ENCODE results near the gene SLC9A9.
"Not testable (repeated sequence)": the region's sequence is repeated elsewhere in the genome, so short reads cannot be mapped to it uniquely, and the experiment has no call there.

Gene SLC9A9

DNA sequence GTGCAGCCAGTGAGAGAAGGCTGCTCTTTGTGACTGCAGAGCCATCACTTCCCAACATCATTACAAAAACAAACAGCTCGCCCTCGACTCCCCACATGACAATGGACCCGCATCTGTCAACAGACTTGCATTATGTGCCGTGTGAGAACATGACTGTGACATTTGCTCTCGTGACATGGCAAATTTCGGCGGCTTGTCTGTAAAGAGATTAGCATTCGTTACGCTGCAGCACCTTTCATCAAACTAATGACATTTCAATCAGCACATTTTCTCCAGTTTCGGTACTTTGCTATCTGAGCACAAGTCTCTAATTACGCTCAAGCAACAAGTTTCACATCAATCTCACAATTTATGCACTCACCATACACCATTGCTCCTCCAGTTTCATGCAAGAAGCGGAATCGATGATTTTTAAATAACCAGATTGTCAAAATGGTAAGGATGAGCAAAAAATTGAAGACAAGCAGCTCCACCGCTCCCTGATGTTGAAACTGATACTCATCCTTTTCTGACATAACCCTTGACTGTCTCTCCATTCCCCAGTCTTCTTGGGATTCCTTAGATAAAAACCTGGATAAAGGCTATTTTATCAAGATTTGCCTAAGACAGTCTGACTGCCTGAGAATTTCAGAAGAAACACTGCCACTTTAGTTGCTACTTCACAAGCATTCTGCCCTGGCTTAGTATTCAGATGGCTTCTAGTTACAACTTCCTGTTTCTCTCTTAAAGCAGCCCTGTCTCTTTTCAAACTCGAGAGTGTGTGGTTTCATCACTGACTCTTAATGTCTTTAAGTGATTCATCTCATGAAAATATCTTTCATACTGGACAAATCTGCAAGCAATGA is at the start of gene SLC9A9:
SLC9A9 (minus strand) TSS at position 682 of the 845 bp plus-strand sequence; CDS start at position 536, 146 bp downstream.
- no peak for DNase-seq (ENCODE audit: low read depth in 2 of 2, low spot score in 1 of 2)

DNA sequence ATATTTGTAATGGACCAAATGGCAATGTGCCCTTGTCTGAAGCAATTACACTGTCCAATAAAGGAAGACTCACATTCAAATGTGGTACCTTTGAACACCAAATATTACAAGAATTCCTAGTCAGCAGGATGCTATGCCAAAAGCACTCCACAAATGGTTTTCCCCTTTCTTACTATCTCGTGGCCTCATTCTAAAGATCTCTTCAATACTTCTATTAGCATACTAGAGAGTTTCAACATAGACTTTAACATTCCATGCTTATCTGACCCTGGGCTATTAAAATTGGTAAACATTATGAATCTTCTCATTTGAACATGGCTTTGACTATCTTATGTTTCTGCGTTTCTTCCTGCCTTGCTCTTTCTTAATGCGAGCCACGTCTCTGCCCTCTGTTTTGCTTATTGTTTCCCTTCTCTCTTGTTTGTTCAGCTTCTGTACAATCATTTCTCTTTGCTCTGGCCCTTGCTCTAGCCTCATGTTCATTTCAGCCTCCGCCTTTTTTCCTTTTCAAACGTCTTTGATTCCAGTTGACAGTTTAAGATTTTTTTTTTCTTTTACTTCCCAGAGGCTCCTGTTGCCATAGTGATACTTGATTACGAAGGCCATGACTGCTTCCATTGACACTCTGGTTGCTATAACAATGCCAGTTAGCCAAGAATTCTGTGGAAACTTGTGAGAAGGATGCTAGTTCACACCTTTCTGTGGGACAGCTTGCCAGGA is 49.5 kb upstream of the SLC9A9 start:
- no peak for DNase-seq (ENCODE audit: low read depth in 2 of 2, low spot score in 1 of 2)

DNA sequence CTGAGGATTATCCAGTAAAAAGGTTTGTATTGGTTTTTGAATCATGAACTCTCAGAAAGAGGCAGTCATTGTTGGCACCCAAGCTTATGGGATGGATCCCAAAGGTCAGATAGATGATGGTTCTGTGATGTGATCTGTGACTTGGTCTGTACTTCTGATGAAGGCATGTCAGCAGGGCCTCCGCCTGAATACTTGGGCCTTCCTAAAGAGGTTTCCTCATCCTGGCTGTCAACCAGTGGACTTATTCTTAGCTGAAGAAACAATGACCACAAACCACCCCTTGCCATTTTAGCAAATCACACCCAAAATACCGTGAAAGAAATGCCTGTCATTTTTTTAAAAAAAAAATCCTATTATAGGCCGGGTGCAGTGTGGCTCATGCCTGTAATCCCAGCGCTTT is 48.2 kb upstream of the SLC9A9 start:
- no peak for DNase-seq (ENCODE audit: low read depth in 2 of 2, low spot score in 1 of 2)

DNA sequence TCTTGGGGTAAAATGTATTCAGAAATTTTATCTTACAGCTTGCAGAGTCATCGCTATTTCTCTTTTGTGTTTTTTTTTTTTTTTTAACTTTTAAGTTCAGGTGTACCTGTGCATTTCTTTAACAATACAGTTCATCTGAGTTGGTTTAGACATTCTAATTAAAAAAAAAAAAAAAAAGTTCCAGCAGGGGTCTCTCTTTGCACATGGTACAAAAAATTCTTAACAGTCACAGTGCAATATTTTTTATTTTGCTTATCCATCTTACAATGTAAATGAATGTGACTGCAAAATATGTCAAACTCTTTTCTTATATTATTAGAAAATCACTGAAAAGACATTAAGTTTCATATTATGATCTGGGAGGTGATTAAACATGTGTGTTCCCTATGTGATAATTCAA is 47.5 kb upstream of the SLC9A9 start:
- DNase-seq (ENCODE audit: low read depth in 2 of 2, low spot score in 1 of 2), result no peak

DNA sequence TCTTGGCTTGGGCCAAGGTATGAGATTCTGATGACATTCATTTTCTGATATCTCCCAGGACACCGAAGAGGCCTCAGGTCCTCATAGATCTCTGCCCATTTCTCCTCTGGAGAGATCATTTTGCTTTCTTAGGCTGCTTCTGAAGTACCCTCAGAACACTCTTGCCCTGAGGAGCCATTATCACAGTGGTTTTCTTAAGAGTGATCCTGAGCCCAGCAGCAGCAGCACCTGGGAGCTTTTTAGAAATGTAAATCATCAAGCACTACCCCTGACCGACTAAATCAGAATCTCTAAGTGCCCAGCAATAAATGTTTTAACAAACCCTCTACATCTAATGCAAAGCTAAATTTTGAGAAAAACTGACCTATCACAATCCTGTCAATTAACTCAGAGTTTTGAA is 40.6 kb upstream of the SLC9A9 start:
- DNase-seq (ENCODE audit: low read depth in 2 of 2, low spot score in 1 of 2), result no peak

DNA sequence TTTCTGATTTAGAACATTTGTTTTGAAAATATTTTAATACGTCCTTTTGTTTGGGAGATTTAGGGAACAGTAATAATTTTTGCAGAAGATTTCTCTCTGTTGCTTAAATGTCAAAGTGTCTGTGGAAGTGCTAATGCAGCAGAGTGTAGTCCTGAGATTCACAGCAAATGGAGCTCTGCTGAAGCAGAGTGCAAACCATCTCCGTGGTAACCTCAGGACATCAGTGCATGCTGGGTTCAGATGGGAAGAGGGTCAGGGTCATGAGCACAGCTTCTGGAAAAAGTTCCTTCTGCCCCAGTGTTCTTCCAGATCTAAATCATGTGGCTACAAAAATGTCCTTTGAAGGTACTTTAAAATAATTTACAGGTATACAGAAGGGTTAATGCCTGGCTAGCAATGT is 39.9 kb upstream of the SLC9A9 start:
- no peak for DNase-seq (ENCODE audit: low read depth in 2 of 2, low spot score in 1 of 2)

DNA sequence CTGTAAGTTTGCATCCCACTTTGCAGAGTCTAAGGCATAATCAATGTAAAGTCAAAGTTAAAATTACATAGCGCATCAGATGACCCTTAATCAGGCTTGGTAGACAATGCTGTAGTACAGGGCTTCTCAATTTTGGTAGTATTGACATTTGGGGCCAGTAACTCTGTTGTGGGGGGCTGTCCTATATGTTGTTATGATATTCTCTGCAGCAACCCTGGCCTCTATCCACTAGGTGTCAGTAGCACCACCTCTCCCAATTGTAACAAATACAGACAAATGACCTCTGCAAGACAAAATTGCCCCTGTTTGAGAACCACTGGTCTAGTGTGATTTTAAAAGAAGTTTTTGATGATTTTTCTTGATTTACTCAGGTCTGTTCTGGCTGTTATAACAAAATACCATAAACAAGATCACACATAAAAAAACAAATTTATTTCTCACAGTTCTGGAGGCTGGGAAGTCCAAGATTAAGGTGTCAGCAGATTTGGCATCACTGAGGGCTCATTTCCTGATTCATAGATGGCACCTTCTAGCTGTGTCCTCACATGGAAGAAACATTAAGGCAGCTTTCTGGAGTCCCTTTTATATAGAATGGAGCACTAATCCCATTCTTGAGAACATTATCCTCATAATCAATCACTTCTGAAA is 37.6 kb upstream of the SLC9A9 start:
- DNase-seq (ENCODE audit: low read depth in 2 of 2, low spot score in 1 of 2), result no peak

DNA sequence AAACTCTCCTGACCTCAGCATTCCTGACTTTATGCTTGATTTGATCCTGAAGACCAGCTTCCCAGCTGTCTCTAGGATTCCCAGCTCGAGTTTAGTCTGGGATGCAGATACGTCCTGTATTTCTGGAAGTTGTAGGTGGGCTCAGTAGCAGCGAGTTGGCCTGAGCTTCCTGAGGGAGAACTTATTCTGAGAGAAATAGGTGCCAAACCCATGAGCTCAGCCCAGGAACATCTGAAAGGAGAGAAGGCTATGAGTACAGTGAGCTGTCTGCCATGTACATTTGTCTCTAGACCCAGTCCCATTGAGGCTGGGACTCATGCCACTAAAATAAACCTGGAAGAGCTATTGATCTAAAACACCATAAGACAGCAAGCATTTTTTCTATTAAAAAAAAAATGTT is 36.6 kb upstream of the SLC9A9 start:
- DNase-seq (ENCODE audit: low read depth in 2 of 2, low spot score in 1 of 2), result no peak

DNA sequence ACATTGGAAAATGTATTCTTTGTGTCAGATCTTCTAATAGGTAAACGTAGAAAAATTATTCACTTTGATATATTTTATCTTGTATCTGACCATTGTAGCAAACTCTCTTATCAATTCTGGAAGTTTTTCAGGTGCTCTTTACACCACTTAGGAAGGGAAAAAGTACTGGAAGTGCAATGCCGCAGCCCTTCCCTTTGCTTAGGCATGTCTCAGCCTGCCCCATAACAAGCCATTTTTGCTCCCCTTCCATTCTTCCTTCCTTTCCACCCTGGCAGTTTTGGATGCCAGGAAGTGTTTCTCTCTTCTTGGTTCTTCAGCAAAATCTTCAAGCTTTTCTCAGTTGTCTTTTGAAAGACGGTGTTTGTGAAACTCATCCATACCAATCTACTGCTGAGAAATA is 34.9 kb upstream of the SLC9A9 start:
- DNase-seq (ENCODE audit: low read depth in 2 of 2, low spot score in 1 of 2), result no peak

DNA sequence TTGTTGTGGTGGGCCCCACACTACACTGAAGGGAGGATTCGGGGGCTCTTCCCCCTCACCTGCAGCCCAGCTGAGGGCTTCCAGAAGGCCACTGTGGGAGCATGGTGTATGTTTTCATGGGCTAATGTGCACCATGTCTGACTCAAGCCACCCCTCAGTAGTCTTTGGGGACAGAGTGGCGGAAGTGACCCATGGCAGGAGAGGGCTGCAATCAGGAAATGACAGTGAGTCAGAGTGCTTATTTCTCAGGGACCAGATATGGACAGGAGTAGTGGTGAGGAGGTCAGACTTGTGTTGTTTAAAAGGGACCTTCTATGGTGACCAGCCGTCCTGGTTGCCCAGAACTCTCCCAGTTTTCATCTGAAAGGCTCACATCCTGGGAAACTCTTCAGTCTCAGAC is 32.8 kb upstream of the SLC9A9 start:
- no peak for DNase-seq (ENCODE audit: low read depth in 2 of 2, low spot score in 1 of 2)

DNA sequence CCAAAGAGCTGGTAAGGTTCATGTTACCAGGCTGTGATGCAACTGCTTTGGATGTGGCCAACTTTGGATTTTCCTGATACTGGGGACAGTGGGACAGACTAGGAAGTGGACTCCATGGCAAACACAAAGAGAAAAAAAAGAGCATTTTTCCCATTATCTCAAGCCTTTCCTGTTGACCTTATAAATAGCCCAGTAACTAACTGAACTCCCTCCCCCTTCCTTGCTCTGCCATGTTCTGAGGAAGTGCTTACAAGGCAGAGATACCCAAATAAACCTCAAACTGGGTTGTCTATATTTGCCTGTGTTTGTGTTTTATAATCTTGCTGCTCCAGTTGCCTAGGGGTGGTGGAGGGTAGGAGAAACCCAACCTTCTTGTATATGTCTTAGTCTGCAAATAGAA is 27.3 kb upstream of the SLC9A9 start:
- DNase-seq (ENCODE audit: low read depth in 2 of 2, low spot score in 1 of 2), result no peak

DNA sequence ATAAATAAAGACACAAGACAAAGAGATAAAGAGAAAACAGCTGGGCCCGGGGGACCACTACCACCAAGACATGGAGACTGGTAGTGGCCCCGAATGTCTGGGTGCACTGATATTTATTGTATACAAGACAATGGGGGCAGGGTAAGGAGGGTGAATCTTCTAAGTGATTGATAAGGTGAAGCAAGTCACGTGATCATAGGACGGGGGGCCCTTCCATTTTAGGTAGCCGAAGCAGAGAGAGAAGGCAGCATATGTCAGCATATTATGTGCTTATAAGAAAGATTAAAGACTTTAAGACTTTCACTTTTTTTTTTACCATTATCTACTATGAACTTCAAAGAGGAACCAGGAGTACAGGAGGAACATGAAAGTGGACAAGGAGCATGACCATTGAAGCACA is 25.3 kb upstream of the SLC9A9 start:
- not testable (repeated sequence) for DNase-seq (ENCODE audit: low read depth in 2 of 2, low spot score in 1 of 2)

DNA sequence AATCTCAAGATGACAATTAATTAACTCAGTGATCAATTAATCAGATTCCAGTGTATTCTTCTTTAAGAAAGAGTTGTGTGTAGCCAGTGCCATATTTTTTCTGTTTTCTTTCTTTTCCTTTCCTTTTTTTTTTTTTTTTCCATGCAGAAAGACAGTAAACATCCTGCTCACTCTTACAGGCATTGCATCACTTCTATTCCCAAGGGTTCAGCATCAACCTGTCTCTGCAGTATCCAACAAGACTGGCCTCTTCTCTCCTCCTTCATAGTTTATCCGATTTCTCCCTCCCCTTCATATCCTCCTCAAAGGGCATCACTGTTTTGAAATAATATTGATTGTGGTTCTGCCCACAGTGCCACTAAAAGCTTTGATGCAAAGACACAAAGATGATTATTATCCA is 17.0 kb upstream of the SLC9A9 start:
- no peak for DNase-seq (ENCODE audit: low read depth in 2 of 2, low spot score in 1 of 2)

DNA sequence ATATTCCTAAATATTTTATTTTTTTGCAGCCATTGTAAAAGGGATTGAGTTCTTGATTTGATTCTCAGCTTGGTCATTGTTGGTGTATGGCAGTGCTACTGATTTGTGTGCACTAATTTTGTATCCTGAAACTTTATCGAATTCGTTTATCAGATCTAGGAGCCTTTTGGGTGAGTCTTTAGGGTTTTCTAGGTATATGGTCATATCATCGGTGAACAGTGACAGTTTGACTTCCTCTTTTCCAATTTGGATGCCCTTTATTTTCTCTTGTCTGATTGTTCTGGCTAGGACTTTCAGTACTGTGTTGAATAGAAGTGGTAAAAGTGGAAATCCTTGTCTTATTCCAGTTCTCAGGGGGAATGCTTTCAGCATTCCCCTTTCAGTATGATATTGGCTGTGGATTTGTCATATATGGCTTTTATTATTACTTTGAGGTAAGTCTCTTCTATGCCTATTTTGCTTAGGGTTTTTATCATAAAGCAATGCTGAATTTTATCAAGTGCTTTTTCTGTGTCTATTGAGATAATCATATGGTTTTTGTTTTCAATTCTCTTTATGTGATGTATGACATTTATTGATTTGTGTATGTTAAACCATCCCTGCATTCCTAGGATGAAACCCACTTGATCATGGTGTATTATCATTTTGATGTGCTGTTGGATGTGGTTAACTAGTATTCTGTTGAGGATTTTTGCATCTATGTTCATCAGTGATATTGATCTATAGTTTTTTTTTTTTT is 11.4 kb upstream of the SLC9A9 start:
- no peak for DNase-seq (ENCODE audit: low read depth in 2 of 2, low spot score in 1 of 2)

DNA sequence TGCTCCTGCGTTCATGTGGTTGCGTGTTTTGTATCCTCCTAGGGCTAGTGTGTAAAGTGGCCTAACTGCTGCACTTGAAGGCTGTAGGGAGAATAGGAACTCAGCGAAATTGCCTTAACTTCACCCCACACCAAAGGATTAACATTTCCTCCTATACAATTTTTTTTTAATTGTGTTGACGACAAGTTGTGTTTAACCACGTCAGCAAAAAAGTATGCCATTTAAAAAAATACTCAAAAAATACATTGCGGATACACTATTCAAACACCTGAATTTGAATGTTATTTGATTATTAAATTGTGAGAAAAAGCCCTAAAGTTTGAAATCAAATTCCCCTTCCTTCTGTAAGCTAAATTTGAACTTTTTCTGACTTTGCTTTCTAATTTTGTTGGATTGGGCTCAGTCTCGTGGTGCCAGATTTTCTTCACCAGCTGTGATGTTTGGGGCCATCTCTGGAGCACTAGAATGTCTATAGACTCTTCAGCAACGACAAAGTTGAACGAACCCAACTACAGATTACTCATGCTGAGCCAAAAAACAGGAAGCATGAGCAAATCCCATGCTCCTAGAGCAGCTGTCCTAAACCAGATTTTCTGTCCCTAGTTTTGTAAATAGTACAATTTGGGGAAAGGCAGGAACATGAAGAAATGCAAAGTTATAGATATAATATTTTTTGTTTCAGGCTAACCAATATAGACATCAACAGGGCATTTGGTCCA is 8.1 kb upstream of the SLC9A9 start:
- no peak for DNase-seq (ENCODE audit: low read depth in 2 of 2, low spot score in 1 of 2)

DNA sequence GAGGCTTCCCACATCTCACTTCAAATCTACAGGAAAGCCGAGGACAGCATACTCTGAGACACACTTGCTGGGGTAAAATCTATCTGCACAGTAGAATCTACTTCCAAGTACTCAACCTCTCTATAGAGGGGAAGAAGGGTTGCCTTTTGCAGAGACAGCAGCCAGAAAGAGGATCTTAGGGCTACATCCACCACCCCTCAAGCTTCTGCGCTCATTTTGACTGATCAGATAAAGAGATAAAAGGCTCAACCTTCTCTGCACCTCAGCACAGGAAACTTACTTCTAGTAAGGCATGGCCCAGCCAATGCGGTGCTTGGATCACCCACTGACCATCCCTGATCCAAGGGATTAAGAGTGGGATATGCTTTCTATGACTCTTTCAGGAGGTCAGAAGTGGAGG is 6.9 kb upstream of the SLC9A9 start:
- no peak for DNase-seq (ENCODE audit: low read depth in 2 of 2, low spot score in 1 of 2)

DNA sequence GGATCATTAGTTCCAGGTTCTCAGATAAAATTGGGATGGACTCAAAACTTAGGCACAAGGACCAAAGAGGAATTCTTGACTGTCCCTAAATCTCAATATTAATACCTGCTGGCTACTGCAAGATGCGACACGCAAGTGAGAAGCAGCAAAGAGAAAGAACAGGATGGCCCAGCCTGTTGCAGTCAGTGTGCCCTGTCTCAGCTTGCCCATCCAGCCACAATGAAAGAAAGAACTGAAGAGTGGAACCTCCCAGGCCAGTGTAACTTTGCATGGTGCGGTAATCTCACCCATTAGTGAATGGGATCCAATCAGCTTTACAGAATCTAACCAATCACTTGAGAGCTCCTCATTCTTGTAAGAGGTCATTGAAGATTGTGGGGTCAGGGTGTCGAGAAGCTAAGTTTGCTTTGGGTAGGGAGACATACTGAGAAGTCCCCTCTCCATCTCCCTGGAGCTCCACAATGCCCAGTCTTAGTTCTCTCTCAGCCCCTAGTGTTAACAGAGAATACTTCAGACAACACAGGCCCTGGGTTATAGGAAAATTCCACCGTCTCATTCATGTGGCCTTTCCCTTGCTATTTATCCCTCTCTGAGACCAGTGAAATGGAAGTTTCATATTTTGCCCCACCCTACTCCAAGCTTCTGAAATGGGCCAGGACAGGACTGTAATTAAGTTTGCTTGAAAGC is 3.2 kb upstream of the SLC9A9 start:
- no peak for DNase-seq (ENCODE audit: low read depth in 2 of 2, low spot score in 1 of 2)

DNA sequence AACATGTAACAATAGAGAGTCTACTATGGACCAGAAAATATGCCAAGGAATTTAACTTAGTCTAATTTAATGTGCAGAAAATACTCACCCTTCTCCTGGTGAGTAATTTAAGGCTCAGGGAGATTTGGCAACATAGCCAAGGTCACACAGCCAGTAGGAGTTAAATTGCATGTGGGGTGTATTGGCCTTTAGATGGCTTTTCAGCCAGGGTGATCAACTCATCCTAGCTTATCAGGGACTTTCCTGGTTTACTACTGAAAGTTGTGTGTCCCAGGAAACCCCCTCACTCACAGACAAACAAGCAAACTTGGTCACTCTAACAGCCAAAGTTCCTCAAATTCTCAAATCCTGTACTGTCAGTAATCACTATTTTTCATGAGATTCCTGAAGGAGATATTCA is 2.6 kb upstream of the SLC9A9 start:
- no peak for DNase-seq (ENCODE audit: low read depth in 2 of 2, low spot score in 1 of 2)

DNA sequence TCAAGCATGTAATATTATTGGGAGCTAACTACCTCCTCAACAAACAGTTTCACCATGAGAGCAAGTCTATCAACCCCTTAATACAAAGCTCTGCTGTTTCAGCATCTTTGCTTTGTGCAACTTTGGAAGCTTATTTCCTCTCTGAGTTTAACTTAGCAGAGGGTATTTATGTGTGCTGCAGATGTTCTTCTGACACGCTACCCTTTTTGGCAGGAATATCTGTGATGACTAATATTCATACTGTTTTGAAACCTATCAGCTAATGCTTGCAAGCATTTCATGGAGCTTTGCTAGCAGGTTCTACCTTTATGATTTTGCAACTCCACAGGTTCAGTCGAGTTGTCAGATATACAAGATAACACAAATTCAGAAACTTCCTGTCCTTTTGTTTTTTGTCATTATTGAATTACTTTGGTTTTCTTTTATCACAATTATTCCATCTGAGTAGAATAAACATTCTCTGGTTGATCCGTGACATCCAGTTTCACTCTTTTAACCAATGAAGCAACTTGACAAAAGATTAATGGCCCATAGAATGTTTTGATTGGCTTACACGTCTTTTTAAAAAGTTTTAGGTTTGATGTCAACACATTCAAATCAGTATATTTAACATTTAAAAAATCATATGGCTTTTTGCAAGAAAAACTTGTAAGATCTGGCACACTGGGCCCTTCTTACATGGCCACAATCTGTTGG is 1.7 kb upstream of the SLC9A9 start:
- no peak for DNase-seq (ENCODE audit: low read depth in 2 of 2, low spot score in 1 of 2)

DNA sequence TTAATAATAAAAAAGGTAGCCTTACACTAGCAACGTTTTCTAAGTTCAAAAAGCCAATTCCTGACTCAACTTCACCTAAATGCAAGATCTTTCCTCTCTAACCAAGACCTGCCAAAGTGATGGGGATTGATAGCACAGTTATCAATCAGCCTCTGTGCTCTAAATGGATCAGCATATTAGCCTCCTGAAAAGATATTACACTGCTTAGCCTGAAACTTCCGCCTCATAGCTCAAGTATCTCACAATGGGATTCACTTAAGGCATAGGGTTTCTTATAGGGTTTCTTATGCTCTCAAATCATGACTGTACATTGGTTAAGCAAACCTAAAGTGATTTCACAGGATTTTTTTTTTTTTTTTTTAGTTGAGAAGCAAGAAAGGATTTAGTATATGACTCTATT is 436 bp upstream of the SLC9A9 start:
- no peak for DNase-seq (ENCODE audit: low read depth in 2 of 2, low spot score in 1 of 2)
